A549 (cell line): ENCODE data around the gene SSH2.

Experiments used
- CTCF ChIP-seq: fragments of >200 bp; sonication (Bioruptor Twin); formaldehyde crosslinking; IDR thresholded peaks from 3 replicates; pipeline ENCODE4 v1.5.1; 2016
- ESRRA ChIP-seq: fragments of 150-350 bp; IDR thresholded peaks from 2 replicates; pipeline ENCODE4 v1.6.1; 2014; ENCODE audit warnings: mild to moderate bottlenecking, low read length, borderline replicate concordance
- HOXB13 ChIP-seq: fragments of 250-450 bp; sonication (Bioruptor Pico); IDR thresholded peaks from 2 replicates; pipeline ENCODE4 v1.5.0; 2020; ENCODE audit warnings: low read depth, mild to moderate bottlenecking, moderate library complexity
- JUN ChIP-seq, 2 experiments: fragments of >200 bp; sonication (Bioruptor Twin); formaldehyde crosslinking; IDR thresholded peaks; 2 replicates in 1 of 2; 3 replicates in 1 of 2; pipeline ENCODE4 v1.6.1; 2016 to 2017
- MAX ChIP-seq: IDR thresholded peaks from 2 replicates; pipeline ENCODE4 v1.6.1; 2012
- PHF8 ChIP-seq: fragments of 200-600 bp; sonication (generic); IDR thresholded peaks from 2 replicates; pipeline ENCODE4 v1.6.1; 2016; ENCODE audit warnings: low read depth, mild to moderate bottlenecking, antibody characterized with exemption, moderate library complexity, borderline replicate concordance

- TF ChIP-seq CTCF (no peak), JUN (IDR thresholded peaks at IDR 0.05) (no peak), PHF8 (no peak), HOXB13 (CRISPR knock-in tag) (no peak), MAX (no peak), ESRRA (no peak)
Measured at GRCh38 chr17:29821897-29822296, 108.1 kb downstream of the SSH2 start.
